ENCODE measurements around the gene SH2D3C. TPM values are rescaled to one million over a fixed set of nuclear protein-coding genes. Genes with fewer than 3 reads are reported as not detected.

The SH2D3C gene
- total RNA-seq, 1 donor from 2014 or later, result 2.0 TPM

DNA sequence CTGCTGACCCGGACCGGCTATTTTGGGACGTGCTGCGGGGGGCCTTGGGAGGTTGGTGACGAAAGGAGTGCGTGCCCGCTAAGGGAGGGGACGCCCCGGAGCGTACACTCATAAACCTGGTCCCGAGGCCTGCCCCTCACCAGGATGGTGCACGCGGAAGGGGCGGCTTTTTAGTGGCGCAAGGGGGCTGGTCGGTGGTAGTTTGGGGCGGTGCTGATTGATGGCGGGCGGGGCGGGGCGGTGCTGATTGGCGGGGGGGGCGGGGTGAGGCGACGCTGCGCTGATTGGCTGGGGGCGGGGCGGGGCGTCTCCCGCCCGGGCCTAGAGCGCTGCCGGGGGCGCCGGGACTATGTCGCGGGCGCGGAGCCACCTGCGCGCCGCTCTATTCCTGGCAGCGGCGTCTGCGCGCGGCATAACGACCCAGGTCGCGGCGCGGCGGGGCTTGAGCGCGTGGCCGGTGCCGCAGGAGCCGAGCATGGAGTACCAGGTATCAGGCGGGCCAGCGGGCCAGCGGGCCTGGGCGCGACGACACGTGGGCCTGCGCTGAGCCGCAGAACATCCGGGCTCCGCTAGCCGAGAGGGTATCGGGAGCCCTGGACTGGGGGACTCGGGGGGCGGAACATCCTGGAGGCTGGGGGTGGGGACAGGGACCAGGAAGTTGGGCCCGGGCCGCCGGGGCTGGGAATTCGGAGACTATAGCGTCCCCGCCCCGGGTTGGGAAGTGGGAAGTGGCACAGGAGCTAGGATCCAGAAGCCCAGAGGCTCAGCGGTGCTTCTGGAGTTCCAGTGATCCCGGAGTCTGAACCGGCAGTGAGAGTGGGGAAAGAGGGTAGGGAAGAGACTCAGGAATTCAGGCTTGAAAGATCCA is 24.3 kb upstream of the SH2D3C start, which contains the start of gene FPGS:
Gene FPGS, plus strand, starts transcription at position 307 of the 868 bp plus-strand sequence. Its CDS starts 43 bp downstream, at position 350.
- Mint-ChIP-seq H3K27me3 (no peaks in the 10 kb centered on the region), H3K36me3 (ENCODE audit: insufficient read depth) (peaks cover 8% of the 10 kb centered on the region), H3K9me3 (ENCODE audit: low read depth) (no peaks in the 10 kb centered on the region), H3K4me1 (ENCODE audit: low read depth) (peaks cover 17% of the 10 kb centered on the region), H3K27ac (peak within 1 kb of the TSS; percentile 98), H3K4me3 (ENCODE audit: low read depth) (peak within 1 kb of the TSS; percentile 96)
- peak; percentile 60 for DNase-seq (ENCODE audit: low spot score, unreplicated experiment)
- TF ChIP-seq, protein P1, sequence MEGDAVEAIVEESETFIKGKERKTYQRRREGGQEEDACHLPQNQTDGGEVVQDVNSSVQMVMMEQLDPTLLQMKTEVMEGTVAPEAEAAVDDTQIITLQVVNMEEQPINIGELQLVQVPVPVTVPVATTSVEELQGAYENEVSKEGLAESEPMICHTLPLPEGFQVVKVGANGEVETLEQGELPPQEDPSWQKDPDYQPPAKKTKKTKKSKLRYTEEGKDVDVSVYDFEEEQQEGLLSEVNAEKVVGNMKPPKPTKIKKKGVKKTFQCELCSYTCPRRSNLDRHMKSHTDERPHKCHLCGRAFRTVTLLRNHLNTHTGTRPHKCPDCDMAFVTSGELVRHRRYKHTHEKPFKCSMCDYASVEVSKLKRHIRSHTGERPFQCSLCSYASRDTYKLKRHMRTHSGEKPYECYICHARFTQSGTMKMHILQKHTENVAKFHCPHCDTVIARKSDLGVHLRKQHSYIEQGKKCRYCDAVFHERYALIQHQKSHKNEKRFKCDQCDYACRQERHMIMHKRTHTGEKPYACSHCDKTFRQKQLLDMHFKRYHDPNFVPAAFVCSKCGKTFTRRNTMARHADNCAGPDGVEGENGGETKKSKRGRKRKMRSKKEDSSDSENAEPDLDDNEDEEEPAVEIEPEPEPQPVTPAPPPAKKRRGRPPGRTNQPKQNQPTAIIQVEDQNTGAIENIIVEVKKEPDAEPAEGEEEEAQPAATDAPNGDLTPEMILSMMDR (IDR thresholded peaks at IDR 0.05; ENCODE audit: unreplicated experiment), result no peak

DNA sequence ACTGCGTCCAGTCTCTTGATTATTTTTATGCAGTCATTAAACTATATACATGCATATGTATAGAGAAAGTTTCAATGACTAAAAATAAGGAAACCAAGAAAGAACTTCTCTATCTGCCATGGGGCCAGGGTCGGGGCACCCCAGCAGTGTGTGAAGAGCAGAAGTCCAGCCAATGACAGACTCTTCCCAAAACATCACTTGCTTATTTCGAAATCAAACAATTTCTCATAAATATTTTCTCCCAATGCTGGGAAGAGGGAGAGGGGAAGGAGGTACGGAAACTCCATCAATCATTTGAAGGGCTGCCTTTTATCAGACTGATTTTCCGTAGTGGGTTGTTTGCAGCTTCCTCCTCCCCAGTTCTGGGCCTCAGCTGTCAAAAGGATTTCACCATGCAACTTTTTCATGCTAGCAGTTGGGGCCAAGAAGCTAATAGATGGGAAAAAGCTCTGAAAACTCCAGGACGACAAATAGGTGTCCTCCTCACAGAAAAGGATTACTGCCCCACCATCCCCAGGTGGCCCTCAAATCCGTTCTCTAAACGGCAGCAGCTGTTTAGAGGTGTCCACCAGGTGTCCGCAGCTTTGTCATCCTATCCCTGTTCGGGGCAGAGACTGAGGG is 23.6 kb upstream of the SH2D3C start:
- Mint-ChIP-seq H3K27me3 (no peaks in the 10 kb centered on the region), H3K27ac (peak overlapping the region; percentile 93), H3K4me1 (ENCODE audit: low read depth) (peaks cover 20% of the 10 kb centered on the region), H3K4me3 (ENCODE audit: low read depth) (peak overlapping the region; percentile 82), H3K36me3 (ENCODE audit: insufficient read depth) (peaks cover 5% of the 10 kb centered on the region), H3K9me3 (ENCODE audit: low read depth) (no peaks in the 10 kb centered on the region)
- DNase-seq (ENCODE audit: low spot score, unreplicated experiment), result no peak
- TF ChIP-seq, protein P1 (IDR thresholded peaks at IDR 0.05; ENCODE audit: unreplicated experiment), result peak; percentile 30

GRCh38 chr9:127796852-127797370 is 18.4 kb upstream of the SH2D3C start:
- H3K4me1 Mint-ChIP-seq (ENCODE audit: low read depth), result peaks cover 23% of the 10 kb centered on the region
- H3K27ac Mint-ChIP-seq, result no peak overlapping the region
- H3K9me3 Mint-ChIP-seq (ENCODE audit: low read depth), result no peaks in the 10 kb centered on the region
- DNase-seq (ENCODE audit: low spot score, unreplicated experiment), result no peak
- H3K36me3 Mint-ChIP-seq (ENCODE audit: insufficient read depth), result peaks cover 3% of the 10 kb centered on the region
- TF ChIP-seq, protein P1 (IDR thresholded peaks at IDR 0.05; ENCODE audit: unreplicated experiment), result no peak
- H3K4me3 Mint-ChIP-seq (ENCODE audit: low read depth), result no peak overlapping the region
- no peaks in the 10 kb centered on the region for H3K27me3 Mint-ChIP-seq

- Mint-ChIP-seq H3K4me3 (ENCODE audit: low read depth) (no peak overlapping the region), H3K27me3 (no peaks in the 10 kb centered on the region), H3K36me3 (ENCODE audit: insufficient read depth) (peaks cover 3% of the 10 kb centered on the region), H3K27ac (peak overlapping the region; percentile 16), H3K9me3 (ENCODE audit: low read depth) (no peaks in the 10 kb centered on the region), H3K4me1 (ENCODE audit: low read depth) (peaks cover 22% of the 10 kb centered on the region)
- no peak for DNase-seq (ENCODE audit: low spot score, unreplicated experiment)
- TF ChIP-seq, protein P1 (IDR thresholded peaks at IDR 0.05; ENCODE audit: unreplicated experiment), result no peak
Measured at GRCh38 chr9:127796225-127796813, 17.9 kb upstream of the SH2D3C start.
